Endothelial cell (in vitro differentiated cells): Measurements from ENCODE around the gene RPS6KA2. TPM values are rescaled to one million over a fixed set of nuclear protein-coding genes. Genes with fewer than 3 reads are reported as not detected.

Experiments
- DNase-seq: peaks from one replicate; pipeline ENCODE4 v3.0.0; 2021; ENCODE audit warnings: low spot score
- H3K27ac Mint-ChIP-seq: one replicate; pipeline ENCODE4 v1.8.0; 2021; ENCODE audit warnings: mixed read lengths, inconsistent platforms; ENCODE audit not compliant: unreplicated experiment
- H3K27me3 Mint-ChIP-seq: one replicate; pipeline ENCODE4 v1.8.0; 2021; ENCODE audit warnings: mild to moderate bottlenecking, moderate library complexity, mixed read lengths, inconsistent platforms; ENCODE audit not compliant: unreplicated experiment
- H3K36me3 Mint-ChIP-seq: one replicate; pipeline ENCODE4 v1.8.0; 2021; ENCODE audit warnings: mild to moderate bottlenecking, low read depth, mixed read lengths, inconsistent platforms; ENCODE audit not compliant: unreplicated experiment
- H3K4me1 Mint-ChIP-seq: one replicate; pipeline ENCODE4 v1.8.0; 2021; ENCODE audit warnings: mild to moderate bottlenecking, mixed read lengths, inconsistent platforms; ENCODE audit not compliant: unreplicated experiment
- H3K4me3 Mint-ChIP-seq: one replicate; pipeline ENCODE4 v1.8.0; 2021; ENCODE audit warnings: mild to moderate bottlenecking, mixed read lengths, inconsistent platforms; ENCODE audit not compliant: unreplicated experiment
- H3K9me3 Mint-ChIP-seq: one replicate; pipeline ENCODE4 v1.8.0; 2021; ENCODE audit warnings: mixed read lengths, inconsistent platforms; ENCODE audit not compliant: unreplicated experiment
- CTCF ChIP-seq: fragments of 200-600 bp; sonication (generic); IDR thresholded peaks from one replicate; pipeline ENCODE4 v1.5.0; 2021; ENCODE audit warnings: antibody characterized with exemption; ENCODE audit not compliant: unreplicated experiment
- total RNA-seq: library from RNA; stranded (reverse); fragmentation: NEBNext Ultra II Directional; extraction: Animal tissue kit (Norgen Biotek cat#: 25700); gene quantifications from one replicate; pipeline ENCODE4 v1.2.1, GENCODE V29; 2021; ENCODE audit not compliant: unreplicated experiment

The RPS6KA2 gene
- total RNA-seq, 1 donor from 2014 or later = 105 TPM

DNA sequence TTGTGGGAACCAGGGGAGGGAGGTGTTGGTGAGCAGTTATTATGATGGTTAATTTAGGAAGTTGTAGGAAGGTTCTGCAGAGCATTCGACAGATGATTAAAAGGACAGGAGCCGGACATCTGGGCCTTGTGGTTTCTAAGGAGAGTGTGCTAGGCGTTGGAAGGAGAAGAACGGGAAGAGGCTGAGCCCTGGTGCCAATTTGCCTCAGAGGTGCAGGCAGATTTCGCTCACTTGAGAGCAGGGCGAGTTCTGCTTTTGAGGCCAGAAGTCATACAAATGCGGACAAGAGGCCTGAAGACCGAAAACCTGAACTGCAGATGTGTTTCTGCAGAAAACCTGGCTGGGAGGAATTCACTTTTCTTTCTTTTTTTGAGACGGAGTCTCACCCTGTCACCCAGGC is 30.5 kb upstream of the RPS6KA2 start:
- Mint-ChIP-seq H3K4me3 (no peak overlapping the region), H3K4me1 (peaks cover 9% of the 10 kb centered on the region), H3K9me3 (no peaks in the 10 kb centered on the region), H3K27me3 (peaks cover 8% of the 10 kb centered on the region), H3K27ac (no peak overlapping the region), H3K36me3 (peaks cover 3% of the 10 kb centered on the region)
- no peak for TF ChIP-seq CTCF
- no peak for DNase-seq

DNA sequence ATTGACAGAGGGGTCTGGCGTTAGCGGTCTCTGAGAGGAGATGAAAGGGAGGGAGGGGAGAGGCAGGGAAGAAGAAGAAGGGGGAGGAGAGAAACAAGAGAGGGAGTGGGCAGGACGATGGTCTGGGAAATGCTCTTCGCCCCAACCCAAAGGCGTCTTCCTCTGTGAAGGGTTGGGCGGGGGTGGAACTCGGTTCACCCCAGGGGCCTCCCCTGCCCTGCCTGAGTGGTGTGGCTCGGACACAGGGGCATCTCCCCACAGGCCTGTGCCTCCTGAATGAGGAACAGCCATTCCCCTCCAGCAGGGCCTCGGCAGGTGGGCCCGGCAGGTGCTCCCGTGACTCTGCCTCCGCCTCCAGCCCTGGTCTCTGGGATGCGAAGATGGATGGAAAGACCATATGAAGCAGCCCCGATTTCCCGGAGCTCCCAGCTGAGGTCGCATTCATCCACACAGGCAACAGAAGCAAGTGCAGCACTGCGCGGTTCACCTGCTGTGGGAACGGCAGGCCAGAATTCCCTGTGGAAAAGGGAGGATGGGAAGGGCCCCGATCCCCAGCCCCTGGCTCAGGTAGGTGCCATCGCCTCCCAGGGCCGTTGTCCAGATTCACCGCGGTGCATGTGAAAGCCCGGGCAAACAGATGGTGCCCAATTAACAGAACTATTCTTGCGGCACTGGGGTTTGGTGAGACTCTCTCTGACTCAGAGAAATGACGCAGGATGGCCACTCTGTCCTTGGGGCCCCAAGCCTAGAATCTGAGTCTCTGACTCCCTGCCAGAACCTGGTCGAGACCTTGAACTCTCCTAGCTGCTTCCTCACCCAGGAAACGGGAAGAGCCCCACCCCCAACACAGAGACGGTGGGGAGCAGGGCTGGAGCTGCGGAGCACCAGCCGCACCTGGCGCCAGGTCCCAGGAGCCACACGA is 29.4 kb upstream of the RPS6KA2 start:
- Mint-ChIP-seq H3K4me3 (no peak overlapping the region), H3K27ac (no peak overlapping the region), H3K4me1 (peaks cover 9% of the 10 kb centered on the region), H3K27me3 (peaks cover 8% of the 10 kb centered on the region), H3K9me3 (no peaks in the 10 kb centered on the region), H3K36me3 (peaks cover 6% of the 10 kb centered on the region)
- TF ChIP-seq CTCF = no peak
- DNase-seq = no peak

DNA sequence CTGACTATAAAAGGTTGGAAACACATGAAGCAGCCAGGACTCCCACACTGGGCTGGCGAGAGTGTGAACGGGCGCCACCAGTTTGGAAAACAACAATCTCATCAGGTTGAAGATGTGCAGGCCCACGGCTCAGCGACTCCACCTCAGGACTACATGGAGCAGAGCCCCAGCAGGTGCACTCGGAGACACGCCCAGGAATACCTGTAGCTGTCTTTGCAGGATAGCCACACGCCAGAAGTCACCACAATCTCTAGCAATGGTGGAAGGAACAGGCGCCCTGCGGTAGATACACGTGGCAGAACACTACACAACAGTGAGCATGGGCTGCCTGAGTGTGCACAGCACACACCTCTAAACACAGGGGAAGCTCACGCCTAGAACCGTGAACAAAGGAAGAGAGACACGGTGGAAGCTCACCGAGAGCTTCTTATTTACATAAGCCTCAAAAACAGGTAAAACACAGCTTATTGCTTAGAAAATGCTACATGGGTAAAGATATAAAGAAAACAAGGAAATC is 28.7 kb upstream of the RPS6KA2 start:
- no peak for TF ChIP-seq CTCF
- DNase-seq = no peak
- H3K27me3 Mint-ChIP-seq = peaks cover 8% of the 10 kb centered on the region
- no peak overlapping the region for H3K4me3 Mint-ChIP-seq
- no peaks in the 10 kb centered on the region for H3K9me3 Mint-ChIP-seq
- H3K27ac Mint-ChIP-seq = no peak overlapping the region
- H3K4me1 Mint-ChIP-seq = peaks cover 9% of the 10 kb centered on the region
- H3K36me3 Mint-ChIP-seq = peaks cover 6% of the 10 kb centered on the region

- H3K4me1 Mint-ChIP-seq = peaks cover 12% of the 10 kb centered on the region
- no peak overlapping the region for H3K4me3 Mint-ChIP-seq
- H3K9me3 Mint-ChIP-seq = no peaks in the 10 kb centered on the region
- H3K27ac Mint-ChIP-seq = no peak overlapping the region
- H3K27me3 Mint-ChIP-seq = peaks cover 7% of the 10 kb centered on the region
- no peak for DNase-seq
- H3K36me3 Mint-ChIP-seq = peaks cover 6% of the 10 kb centered on the region
- no peak for TF ChIP-seq CTCF
These were observed 28.2 kb upstream of the RPS6KA2 start for GRCh38 chr6:166655251-166655650.

DNA sequence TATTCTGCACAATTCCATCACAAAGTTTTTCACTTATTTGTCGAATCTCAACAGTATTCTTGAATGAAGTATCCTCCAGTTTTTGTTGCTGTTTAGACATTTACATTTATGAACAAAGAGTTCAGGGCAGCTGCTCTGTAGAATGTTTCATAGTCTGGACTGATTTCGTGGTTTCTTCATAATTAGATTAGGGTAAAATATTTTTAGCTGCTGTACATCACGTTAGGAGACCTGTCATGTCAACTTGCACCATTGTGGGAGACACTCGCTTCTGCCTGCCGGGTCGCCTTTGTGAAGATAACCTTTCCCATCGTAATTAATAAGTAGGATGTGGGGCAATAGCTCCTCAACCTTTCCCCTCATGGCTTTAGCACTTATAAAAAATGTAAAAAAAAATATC is 27.5 kb upstream of the RPS6KA2 start:
- H3K9me3 Mint-ChIP-seq = no peaks in the 10 kb centered on the region
- no peak for DNase-seq

More for the DNA sequence above, 27.5 kb upstream of the RPS6KA2 start:
- H3K36me3 Mint-ChIP-seq = peaks cover 6% of the 10 kb centered on the region
- no peak overlapping the region for H3K27ac Mint-ChIP-seq
- TF ChIP-seq CTCF = no peak
- H3K27me3 Mint-ChIP-seq = peaks cover 5% of the 10 kb centered on the region
- H3K4me3 Mint-ChIP-seq = no peak overlapping the region
- peaks cover 12% of the 10 kb centered on the region for H3K4me1 Mint-ChIP-seq
